ENCODE measurements around the gene GALNTL6. TPM values are rescaled to one million over a fixed set of nuclear protein-coding genes. Genes with fewer than 3 reads are reported as not detected.

GALNTL6 gene
- total RNA-seq, 1 donor = not detected

GRCh38 chr4:172103456-172103855 is 290.3 kb downstream of the GALNTL6 start:
- no peak overlapping the region for H3K4me3 ChIP-seq (ENCODE audit: low read depth, low read length)
- TF ChIP-seq, protein P1, sequence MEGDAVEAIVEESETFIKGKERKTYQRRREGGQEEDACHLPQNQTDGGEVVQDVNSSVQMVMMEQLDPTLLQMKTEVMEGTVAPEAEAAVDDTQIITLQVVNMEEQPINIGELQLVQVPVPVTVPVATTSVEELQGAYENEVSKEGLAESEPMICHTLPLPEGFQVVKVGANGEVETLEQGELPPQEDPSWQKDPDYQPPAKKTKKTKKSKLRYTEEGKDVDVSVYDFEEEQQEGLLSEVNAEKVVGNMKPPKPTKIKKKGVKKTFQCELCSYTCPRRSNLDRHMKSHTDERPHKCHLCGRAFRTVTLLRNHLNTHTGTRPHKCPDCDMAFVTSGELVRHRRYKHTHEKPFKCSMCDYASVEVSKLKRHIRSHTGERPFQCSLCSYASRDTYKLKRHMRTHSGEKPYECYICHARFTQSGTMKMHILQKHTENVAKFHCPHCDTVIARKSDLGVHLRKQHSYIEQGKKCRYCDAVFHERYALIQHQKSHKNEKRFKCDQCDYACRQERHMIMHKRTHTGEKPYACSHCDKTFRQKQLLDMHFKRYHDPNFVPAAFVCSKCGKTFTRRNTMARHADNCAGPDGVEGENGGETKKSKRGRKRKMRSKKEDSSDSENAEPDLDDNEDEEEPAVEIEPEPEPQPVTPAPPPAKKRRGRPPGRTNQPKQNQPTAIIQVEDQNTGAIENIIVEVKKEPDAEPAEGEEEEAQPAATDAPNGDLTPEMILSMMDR (IDR thresholded peaks at IDR 0.05; ENCODE audit: insufficient read depth, low read length) = no peak
- no peak for DNase-seq (ENCODE audit: low read depth)

GRCh38 chr4:172104539-172104938 is 291.3 kb downstream of the GALNTL6 start:
- DNase-seq (ENCODE audit: low read depth) = no peak
- no peak overlapping the region for H3K4me3 ChIP-seq (ENCODE audit: low read depth, low read length)
- TF ChIP-seq, protein P1 (IDR thresholded peaks at IDR 0.05; ENCODE audit: insufficient read depth, low read length) = no peak

DNA sequence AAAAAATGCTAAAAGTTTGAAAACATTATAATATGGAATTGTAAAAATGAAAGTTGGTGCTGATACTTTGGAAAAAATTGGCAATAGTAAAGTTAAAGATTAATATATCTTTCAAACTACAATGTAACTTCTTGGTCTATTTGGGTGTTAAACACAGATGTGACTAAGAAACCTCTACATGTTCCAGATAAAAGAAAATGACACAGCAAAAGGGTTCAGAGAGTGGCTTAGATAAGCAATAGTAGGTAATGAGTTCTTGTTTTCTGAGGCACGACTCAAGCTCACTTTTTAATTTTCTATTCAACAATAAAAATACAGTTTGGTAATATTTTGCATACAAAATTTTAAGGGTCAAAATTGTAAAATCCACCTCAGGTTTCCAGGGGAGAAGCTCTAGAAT is 292.7 kb downstream of the GALNTL6 start:
- TF ChIP-seq, protein P1 (IDR thresholded peaks at IDR 0.05; ENCODE audit: insufficient read depth, low read length) = no peak
- no peak for DNase-seq (ENCODE audit: low read depth)
- H3K4me3 ChIP-seq (ENCODE audit: low read depth, low read length) = no peak overlapping the region

DNA sequence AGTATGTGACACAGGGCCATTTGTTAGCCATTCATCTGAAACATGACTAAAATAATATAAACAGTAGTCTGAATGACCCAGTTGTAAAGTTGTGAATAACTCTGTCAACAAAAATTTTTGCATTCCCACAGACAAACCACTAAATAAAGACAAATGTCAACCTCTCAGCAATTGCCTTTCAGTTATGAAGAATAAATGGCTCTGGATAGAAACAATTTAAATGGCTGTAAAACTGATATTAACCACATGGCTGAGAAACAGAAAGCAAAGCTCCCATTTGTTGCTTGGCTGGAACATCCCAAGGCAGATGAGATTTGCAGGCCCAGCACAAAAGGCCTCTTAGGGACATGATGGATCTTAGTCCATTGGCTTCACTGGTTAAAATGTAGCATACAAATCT is 296.3 kb downstream of the GALNTL6 start:
- no peak for DNase-seq (ENCODE audit: low read depth)
- no peak overlapping the region for H3K4me3 ChIP-seq (ENCODE audit: low read depth, low read length)
- TF ChIP-seq, protein P1 (IDR thresholded peaks at IDR 0.05; ENCODE audit: insufficient read depth, low read length) = no peak

- TF ChIP-seq, protein P1 (IDR thresholded peaks at IDR 0.05; ENCODE audit: insufficient read depth, low read length) = no peak
- H3K4me3 ChIP-seq (ENCODE audit: low read depth, low read length) = no peak overlapping the region
- DNase-seq (ENCODE audit: low read depth) = no peak
Measured at GRCh38 chr4:172124656-172125308, 311.6 kb downstream of the GALNTL6 start.

DNA sequence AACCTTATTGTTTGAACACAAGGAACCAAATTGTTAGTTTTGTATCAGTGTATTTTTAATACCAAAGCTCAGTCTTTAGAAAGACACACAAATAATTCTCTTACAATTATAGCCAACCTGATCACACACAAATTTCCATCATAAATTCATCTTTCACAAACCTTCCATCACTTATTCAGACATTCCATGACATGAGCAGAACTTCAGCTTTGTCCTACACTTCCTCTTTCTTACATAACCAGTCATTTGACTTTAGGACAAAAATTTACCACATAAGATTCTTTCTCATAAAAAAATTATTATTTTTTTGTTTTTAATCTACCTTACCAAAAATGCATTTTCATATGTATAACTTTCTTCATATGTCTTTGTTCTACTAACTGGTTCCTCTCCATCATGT is 312.2 kb downstream of the GALNTL6 start:
- H3K4me3 ChIP-seq (ENCODE audit: low read depth, low read length) = no peak overlapping the region
- no peak for DNase-seq (ENCODE audit: low read depth)
- TF ChIP-seq, protein P1 (IDR thresholded peaks at IDR 0.05; ENCODE audit: insufficient read depth, low read length) = no peak

GRCh38 chr4:172127168-172127567 is 314.0 kb downstream of the GALNTL6 start:
- DNase-seq (ENCODE audit: low read depth) = no peak
- TF ChIP-seq, protein P1 (IDR thresholded peaks at IDR 0.05; ENCODE audit: insufficient read depth, low read length) = no peak

More at GRCh38 chr4:172127168-172127567, 314.0 kb downstream of the GALNTL6 start:
- H3K4me3 ChIP-seq (ENCODE audit: low read depth, low read length) = no peak overlapping the region
